G401.6 (cell line): Measurements from ENCODE around the gene ANO4.
"Not testable (repeated sequence)": the region's sequence is repeated elsewhere in the genome, so short reads cannot be mapped to it uniquely, and the experiment has no call there.

Source experiments
- FAIRE-seq: peaks from 2 replicates; lab custom pipeline; 2012; peaks lifted over from hg19 to GRCh38; lab: Jason Lieb, UNC

Gene ANO4

DNA sequence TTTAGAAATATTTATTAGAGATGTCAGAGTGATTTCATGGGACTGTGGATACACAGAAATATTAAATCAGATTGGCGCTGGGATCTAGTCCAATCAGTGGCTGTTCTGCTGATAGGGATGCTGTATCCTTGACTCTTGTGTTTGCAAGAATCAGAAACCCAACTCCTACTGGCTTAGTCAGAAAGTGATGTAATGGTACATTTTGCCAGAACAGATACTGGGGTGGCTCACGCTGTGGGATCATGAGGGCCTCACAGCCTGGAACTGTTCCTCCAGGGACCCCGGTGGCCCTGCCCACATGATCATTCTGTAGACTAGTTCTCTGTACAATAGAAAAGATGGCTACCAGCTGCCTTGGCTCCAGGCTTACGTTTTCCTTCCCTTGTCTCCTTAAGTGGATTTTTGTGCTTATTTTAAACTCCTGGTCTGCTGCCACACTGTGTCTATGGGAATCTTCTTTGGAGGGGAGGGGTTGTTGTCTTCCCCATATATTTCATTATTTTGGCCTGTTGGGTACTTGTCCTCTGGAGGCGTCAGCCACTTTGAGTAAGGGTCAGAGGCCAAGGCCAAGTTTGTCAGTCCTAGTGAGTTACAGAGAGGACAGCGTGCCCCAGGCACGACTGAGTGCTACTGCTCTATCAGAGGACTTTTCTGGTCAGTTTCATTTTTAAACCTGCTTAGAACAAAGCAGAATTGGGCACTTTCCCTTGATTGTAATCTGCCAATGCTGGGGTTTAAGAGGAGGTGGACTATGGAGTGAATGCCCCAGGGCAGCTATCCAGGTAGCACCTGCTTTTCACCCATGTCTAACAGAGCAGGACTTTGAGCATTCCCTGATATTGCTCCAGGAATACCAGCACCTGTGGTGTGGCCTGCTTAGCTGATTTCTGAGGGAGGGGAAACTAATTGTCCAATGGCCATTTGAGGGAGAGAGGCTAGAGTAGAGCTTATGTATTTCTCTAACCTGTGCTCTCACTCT lies 251.2 kb downstream of the ANO4 start:
- no peak for FAIRE-seq

DNA sequence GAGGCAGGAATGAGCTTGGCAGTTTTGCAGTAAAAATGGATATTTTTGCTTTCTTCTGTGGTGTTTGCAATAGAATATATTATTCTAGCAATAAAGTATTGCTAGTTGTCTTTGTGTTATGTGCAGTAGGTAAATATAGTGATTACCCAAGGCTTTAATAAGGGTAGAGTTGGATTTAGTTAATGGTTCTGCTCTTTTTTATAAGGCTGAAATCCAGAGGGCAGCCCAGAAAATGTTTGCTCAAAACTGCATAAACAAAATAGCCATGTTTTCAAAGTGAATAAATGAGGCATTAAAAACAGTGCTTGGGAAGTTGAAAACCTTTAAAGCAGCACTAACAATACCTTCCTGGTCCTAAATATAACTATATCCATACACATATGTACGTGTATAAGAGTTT lies 253.1 kb downstream of the ANO4 start:
- FAIRE-seq = no peak

GRCh38 chr12:101050631-101051030 lies 256.1 kb downstream of the ANO4 start:
- FAIRE-seq = no peak

- no peak for FAIRE-seq
Measured at GRCh38 chr12:101051151-101051550, 256.6 kb downstream of the ANO4 start.

GRCh38 chr12:101051901-101052550 lies 257.4 kb downstream of the ANO4 start:
- no peak for FAIRE-seq

- no peak for FAIRE-seq
Measured at GRCh38 chr12:101053203-101053602, 258.6 kb downstream of the ANO4 start.

DNA sequence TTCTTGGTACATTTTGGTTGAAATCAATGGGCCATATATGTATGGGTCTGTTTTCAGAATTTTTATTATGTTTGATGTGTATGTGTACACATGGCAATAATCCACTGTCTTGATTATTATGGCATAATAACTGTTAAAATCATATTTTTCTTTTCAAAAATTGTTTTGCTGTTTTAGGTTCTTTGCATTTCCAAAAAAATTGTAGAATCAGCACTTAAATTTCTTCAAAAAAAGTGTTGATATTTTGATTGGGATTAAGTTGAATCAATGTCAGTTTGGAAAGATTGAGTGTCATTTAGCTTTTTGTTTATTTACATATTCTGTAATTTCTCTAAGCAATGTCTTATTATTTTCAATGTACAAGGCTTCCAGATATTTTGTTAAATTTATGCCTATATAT lies 261.4 kb downstream of the ANO4 start:
- peak; percentile 19 for FAIRE-seq

DNA sequence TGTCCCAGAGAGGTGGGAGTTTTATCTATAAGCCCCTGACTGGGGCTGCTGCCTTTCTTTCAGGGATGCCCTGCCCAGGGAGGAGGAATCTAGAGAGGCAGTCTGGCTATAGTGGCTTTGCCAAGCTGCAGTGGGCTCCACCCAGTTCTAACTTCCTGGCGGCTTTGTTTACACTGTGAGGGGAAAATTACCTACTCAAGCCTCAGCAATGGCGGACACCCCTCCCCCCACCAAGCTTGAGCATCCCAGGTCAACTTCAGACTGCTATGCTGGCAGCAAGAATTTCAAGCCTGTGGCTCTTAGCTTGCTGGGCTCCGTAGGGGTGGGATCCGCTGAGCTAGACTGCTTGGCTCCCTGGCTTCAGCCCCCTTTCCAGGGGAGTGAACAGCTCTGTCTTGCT lies 267.9 kb downstream of the ANO4 start:
- not testable (repeated sequence) for FAIRE-seq

GRCh38 chr12:101064721-101065120 lies 270.1 kb downstream of the ANO4 start:
- no peak for FAIRE-seq

DNA sequence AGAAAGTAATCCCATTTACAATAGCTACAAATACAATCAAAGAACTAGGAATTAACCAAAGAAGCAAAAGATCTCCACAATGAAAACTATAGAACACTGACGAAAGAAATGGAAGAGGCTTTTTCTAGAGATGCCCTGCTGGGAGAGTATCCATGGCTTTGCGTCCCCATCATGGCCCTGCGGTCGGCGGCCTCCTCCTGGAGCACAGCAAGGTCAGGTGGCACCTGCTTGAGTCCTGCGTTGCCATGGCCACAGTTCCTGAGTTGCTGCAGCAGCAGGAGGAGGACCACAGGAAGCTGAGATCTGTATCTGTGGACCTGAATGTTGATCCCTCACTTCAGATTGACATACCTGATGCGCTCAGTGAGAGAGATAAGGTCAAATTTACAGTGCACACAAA lies 271.9 kb downstream of the ANO4 start:
- no peak for FAIRE-seq

GRCh38 chr12:101068402-101068801 lies 273.8 kb downstream of the ANO4 start:
- FAIRE-seq = no peak

DNA sequence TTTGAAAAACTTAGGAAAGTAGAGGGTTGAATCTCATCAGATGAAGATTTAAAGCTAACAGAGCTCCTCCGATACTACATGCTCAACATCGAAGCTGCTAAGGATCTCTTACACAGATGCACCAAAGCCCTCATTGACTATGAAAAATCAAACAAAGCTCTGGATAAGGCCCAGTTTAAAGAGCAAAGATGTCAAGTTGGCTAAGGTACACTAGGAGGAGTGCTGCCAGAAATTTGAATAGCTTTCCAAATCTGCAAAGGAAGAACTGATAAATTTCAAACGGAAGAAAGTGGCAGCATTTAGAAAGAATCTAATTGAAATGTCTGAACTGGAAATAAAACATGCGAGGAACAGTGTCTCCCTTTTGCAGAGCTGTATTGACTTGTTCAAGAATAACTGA lies 274.3 kb downstream of the ANO4 start:
- FAIRE-seq = no peak

DNA sequence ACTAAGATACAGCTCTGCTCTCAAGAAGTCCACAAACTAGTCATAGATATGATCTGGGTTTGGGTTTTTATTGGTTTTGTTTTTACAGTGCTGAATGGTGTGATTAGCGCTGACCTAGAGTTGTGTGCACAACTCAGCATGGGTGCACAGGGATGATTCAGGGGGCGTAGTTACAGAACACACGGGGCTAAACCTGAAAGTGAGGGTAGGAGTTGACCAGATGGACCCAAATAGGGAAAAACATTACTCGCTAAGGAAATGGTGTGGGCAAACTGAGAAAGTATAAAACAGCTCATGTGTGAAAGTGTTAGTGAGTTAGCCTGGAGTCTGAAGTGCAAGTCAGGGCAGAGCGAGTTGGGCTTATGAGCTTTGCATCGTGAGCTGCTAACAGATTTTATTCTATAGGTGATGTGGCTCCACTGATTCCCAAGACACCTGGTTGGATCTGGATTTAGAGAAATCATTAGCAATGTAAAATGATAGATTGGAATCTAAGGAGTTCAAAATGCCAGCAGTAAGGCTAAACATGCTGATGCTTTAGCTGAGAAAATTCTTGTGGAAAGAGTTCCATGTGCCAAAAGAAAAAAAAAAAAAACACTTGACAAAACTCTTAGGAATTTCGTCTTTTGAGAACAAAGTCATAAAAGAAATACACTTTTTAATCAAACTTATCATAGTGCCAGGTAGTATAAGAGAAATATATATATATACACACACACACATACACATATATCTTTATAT lies 280.5 kb downstream of the ANO4 start:
- no peak for FAIRE-seq

- no peak for FAIRE-seq
Measured at GRCh38 chr12:101076921-101077320, 282.3 kb downstream of the ANO4 start.

GRCh38 chr12:101077791-101078528 lies 283.4 kb downstream of the ANO4 start:
- no peak for FAIRE-seq

DNA sequence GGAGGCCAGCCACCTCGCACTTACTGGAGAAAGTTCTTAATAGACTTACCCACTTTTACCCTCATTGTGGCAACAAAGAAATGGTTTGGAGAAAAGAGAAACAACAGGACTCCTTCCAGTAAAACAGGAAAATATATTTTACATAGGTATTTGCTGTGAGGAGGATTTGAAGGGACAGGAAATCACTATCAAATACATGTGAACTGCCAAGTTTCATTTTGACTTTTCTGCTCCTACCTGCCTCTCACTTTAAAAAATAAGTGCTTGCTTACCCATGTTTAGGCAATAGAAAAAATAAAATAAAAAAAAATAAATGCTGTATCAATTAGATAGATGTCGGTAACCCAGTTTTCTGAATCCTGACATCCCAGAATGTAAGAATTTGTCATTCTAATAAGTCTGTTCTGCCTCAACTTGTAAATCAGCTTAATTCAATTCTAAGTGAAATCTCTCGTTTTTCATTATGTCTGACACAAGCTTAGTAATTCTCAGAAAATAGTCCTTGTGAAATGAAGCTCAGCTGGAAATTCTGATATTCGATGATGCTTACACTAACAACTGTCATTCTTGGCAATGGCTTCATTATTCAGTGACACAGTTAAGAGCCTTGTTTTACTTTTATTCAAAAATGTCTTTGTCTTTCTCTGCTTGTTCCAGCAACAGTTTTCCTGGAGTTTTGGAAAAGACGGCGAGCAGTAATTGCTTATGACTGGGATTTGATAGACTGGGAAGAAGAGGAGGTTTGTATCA lies 284.1 kb downstream of the ANO4 start:
- no peak for FAIRE-seq

DNA sequence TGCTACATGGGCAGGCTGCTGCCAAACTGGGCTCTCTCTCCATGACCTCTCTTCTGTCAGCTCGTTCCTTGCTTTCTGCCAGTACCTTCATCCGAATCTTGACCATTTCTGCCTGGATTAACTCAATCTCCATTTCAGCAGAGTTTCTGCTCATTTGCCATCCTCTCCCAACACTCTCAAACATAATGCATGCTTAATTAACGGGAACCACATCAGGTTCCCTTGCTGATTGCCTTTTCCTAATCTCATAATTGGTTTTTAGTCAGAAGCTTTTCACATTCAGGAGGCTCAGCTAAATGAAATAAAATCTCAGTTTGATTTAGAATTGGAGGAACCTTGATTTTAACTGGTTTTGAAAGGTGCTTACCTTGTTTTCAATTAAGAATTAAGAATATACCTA lies 288.1 kb downstream of the ANO4 start:
- FAIRE-seq = no peak

GRCh38 chr12:101086490-101087135 lies 292.0 kb downstream of the ANO4 start:
- no peak for FAIRE-seq

GRCh38 chr12:101087920-101088319 lies 293.3 kb downstream of the ANO4 start:
- FAIRE-seq = no peak

- FAIRE-seq = no peak
Measured at GRCh38 chr12:101089271-101089670, 294.7 kb downstream of the ANO4 start.

GRCh38 chr12:101090222-101090621 lies 295.6 kb downstream of the ANO4 start:
- not testable (repeated sequence) for FAIRE-seq
